Transverse colon (tissue), 3 donors: ENCODE data around the gene PSMC3.

Experiments
- POLR2A ChIP-seq: fragments of 450-650 bp; IDR thresholded peaks from one replicate; pipeline ENCODE4 v1.6.1; 2016; ENCODE audit warnings: antibody characterized with exemption, mild to moderate bottlenecking, moderate library complexity
- TF ChIP-seq, protein P1 (sequence below), 5 experiments: fragments of 200-600 bp in 3 of 5; fragments of 450-650 bp in 2 of 5; sonication (generic) in 3 of 5; IDR thresholded peaks; 1 replicate in 2 of 5; 2 replicates in 3 of 5; pipeline ENCODE4 v1.5.1; 2016 to 2017; ENCODE audit warnings: antibody characterized with exemption in 5 of 5, inconsistent platforms in 3 of 5, mild to moderate bottlenecking in 2 of 5, moderate library complexity in 1 of 5

GRCh38 chr11:47467357-47467756 is 41.1 kb upstream of the PSMC3 start:
- TF ChIP-seq, protein P1, sequence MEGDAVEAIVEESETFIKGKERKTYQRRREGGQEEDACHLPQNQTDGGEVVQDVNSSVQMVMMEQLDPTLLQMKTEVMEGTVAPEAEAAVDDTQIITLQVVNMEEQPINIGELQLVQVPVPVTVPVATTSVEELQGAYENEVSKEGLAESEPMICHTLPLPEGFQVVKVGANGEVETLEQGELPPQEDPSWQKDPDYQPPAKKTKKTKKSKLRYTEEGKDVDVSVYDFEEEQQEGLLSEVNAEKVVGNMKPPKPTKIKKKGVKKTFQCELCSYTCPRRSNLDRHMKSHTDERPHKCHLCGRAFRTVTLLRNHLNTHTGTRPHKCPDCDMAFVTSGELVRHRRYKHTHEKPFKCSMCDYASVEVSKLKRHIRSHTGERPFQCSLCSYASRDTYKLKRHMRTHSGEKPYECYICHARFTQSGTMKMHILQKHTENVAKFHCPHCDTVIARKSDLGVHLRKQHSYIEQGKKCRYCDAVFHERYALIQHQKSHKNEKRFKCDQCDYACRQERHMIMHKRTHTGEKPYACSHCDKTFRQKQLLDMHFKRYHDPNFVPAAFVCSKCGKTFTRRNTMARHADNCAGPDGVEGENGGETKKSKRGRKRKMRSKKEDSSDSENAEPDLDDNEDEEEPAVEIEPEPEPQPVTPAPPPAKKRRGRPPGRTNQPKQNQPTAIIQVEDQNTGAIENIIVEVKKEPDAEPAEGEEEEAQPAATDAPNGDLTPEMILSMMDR (IDR thresholded peaks at IDR 0.05) = no peak
- TF ChIP-seq POLR2A = no peak
